ENCODE data around the gene FAM168A.

DNA sequence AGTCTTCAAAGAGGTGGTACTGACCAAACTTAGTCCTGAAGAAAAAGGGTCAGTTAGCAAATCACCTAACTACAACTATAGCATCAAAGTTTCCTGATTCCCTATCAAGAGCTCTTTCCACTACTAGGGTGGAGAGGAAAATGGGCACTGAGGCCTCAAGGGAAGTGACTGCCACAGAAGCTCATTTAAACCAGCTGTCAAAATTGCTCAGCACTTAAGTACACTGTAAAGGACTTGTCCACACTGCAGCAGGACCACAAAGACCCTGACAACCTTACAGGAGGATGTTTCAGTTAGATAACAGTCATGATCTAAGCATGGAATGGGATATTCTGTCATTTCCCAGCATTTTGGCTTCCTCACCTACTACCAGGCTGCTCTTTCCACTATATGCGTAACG lies 33.0 kb downstream of the FAM168A start:
- no peak for TF ChIP-seq ZNF70 (CRISPR knock-in tag; IDR thresholded peaks at IDR 0.05)
- no peak for TF ChIP-seq POU6F1 (CRISPR knock-in tag; IDR thresholded peaks at IDR 0.05; ENCODE audit: borderline replicate concordance, low read depth)
- TF ChIP-seq PATZ1 (CRISPR knock-in tag; IDR thresholded peaks at IDR 0.05; ENCODE audit: borderline replicate concordance): no peak
- TF ChIP-seq ZC3H10 (CRISPR knock-in tag; IDR thresholded peaks at IDR 0.05): no peak
- no peak for TF ChIP-seq ZFP3 (CRISPR knock-in tag; IDR thresholded peaks at IDR 0.05)
- no peak for TF ChIP-seq GLIS3 (CRISPR knock-in tag; IDR thresholded peaks at IDR 0.05)
- TF ChIP-seq RARB (CRISPR knock-in tag; IDR thresholded peaks at IDR 0.05): no peak
- no peak for TF ChIP-seq CSDC2 (CRISPR knock-in tag; IDR thresholded peaks at IDR 0.05)
- TF ChIP-seq BACH2 (CRISPR knock-in tag; IDR thresholded peaks at IDR 0.05; ENCODE audit: borderline replicate concordance): no peak
- TF ChIP-seq SNAI2 (CRISPR knock-in tag; IDR thresholded peaks at IDR 0.05): no peak
- no peak for TF ChIP-seq CREB5 (CRISPR knock-in tag; IDR thresholded peaks at IDR 0.05; ENCODE audit: low read depth)
- no peak for TF ChIP-seq PPARA (CRISPR knock-in tag; IDR thresholded peaks at IDR 0.05; ENCODE audit: borderline replicate concordance)
- TF ChIP-seq ZNF565 (CRISPR knock-in tag; conservative IDR thresholded peaks at IDR 0.05; ENCODE audit: low read depth): no peak
